PC-9 (cell line): ENCODE measurements around the gene TMEM176B. TPM values are rescaled to one million over a fixed set of nuclear protein-coding genes. Genes with fewer than 3 reads are reported as not detected.

ENCODE experiments used
- BruUV-seq: library from RNA; stranded (reverse); fragments of 400-500 nt; replicated peaks from 2 replicates; lab custom pipeline; 2021; lab: Mats Ljungman, UMichigan
- CTCF ChIA-PET: fragments of 300-600 bp; sonication (Branson Sonifier 250); formaldehyde crosslinking; loops from one replicate; lab custom pipeline; 2022; ENCODE audit warnings: antibody characterized with exemption; lab: Charles Lee
- POLR2A ChIA-PET: fragments of 300-600 bp; sonication (Branson Sonifier 250); formaldehyde crosslinking; loops from one replicate; lab custom pipeline; 2022; ENCODE audit warnings: antibody characterized with exemption; ENCODE audit not compliant: unreplicated experiment; lab: Charles Lee
- DNase-seq, 2 experiments: peaks; one replicate each; pipeline versions ENCODE4 v3.0.0 to v3.0.0-alpha.2; 2015 to 2022; ENCODE audit warnings: mixed read lengths in 1 of 2
- H2AFZ ChIP-seq: fragments of 200-600 bp; sonication (generic); 2 replicates; pipeline ENCODE4 v1.8.1; 2017; ENCODE audit warnings: antibody characterized with exemption
- H3F3A ChIP-seq: fragments of 200-600 bp; sonication (generic); 2 replicates; pipeline ENCODE4 v1.8.1; 2017; ENCODE audit warnings: antibody characterized with exemption, mild to moderate bottlenecking, low read depth; ENCODE audit not compliant: insufficient read depth
- H3K27ac ChIP-seq: fragments of 200-600 bp; sonication (generic); 2 replicates; pipeline ENCODE4 v1.6.1; 2016; ENCODE audit warnings: mixed run types
- H3K27me3 ChIP-seq: fragments of 200-600 bp; sonication (generic); 2 replicates; pipeline ENCODE4 v1.6.1; 2016; ENCODE audit warnings: low read depth, mixed run types; ENCODE audit not compliant: insufficient read depth
- H3K36me3 ChIP-seq: fragments of 200-600 bp; sonication (generic); 2 replicates; pipeline ENCODE4 v1.6.1; 2016; ENCODE audit warnings: low read depth, mixed run types
- H3K4me1 ChIP-seq: fragments of 200-600 bp; sonication (generic); replicated peaks from 2 replicates; pipeline ENCODE4 v1.6.1; 2016; ENCODE audit warnings: mixed run types; ENCODE audit not compliant: insufficient read depth
- H3K4me2 ChIP-seq: fragments of 200-600 bp; sonication (generic); 2 replicates; pipeline ENCODE4 v1.6.1; 2017; ENCODE audit warnings: mixed run types
- H3K4me3 ChIP-seq: fragments of 200-600 bp; sonication (generic); 2 replicates; pipeline ENCODE4 v1.6.1; 2016; ENCODE audit warnings: mixed run types
- H3K79me2 ChIP-seq: fragments of 200-600 bp; sonication (generic); 2 replicates; pipeline ENCODE4 v1.6.1; 2017; ENCODE audit warnings: low read depth, mixed run types
- H3K9me2 ChIP-seq: fragments of 200-600 bp; sonication (generic); 2 replicates; pipeline ENCODE4 v1.8.1; 2017; ENCODE audit warnings: mild to moderate bottlenecking; ENCODE audit not compliant: insufficient read depth
- H3K9me3 ChIP-seq: fragments of 200-600 bp; sonication (generic); 2 replicates; pipeline ENCODE4 v1.8.1; 2016; ENCODE audit warnings: low read depth; ENCODE audit not compliant: insufficient read depth
- H4K20me1 ChIP-seq: fragments of 200-600 bp; sonication (generic); 2 replicates; pipeline ENCODE4 v1.8.1; 2017; ENCODE audit not compliant: insufficient read depth
- CTCF ChIP-seq: fragments of 200-600 bp; sonication (generic); conservative IDR thresholded peaks from 2 replicates; pipeline ENCODE4 v1.6.1; 2017; ENCODE audit warnings: mixed run types, antibody characterized with exemption, mild to moderate bottlenecking, moderate library complexity
- EZH2 ChIP-seq: fragments of 200-600 bp; sonication (generic); IDR thresholded peaks from 2 replicates; pipeline ENCODE4 v1.8.0; 2017; ENCODE audit warnings: antibody characterized with exemption, low read depth
- intact Hi-C: fragments of 100-400 bp; cut with micrococcal nuclease; formaldehyde crosslinking; loops from one replicate; pipeline ENCODE4 v1.10.0; 2022; ENCODE audit not compliant: unreplicated experiment
- total RNA-seq: library from RNA; stranded (reverse); gene quantifications from 2 replicates; pipeline ENCODE4 v1.2.3, GENCODE V29; 2021

The TMEM176B gene
- total RNA-seq, 1 experiment from 2014 or later, result 1.9 TPM

DNA sequence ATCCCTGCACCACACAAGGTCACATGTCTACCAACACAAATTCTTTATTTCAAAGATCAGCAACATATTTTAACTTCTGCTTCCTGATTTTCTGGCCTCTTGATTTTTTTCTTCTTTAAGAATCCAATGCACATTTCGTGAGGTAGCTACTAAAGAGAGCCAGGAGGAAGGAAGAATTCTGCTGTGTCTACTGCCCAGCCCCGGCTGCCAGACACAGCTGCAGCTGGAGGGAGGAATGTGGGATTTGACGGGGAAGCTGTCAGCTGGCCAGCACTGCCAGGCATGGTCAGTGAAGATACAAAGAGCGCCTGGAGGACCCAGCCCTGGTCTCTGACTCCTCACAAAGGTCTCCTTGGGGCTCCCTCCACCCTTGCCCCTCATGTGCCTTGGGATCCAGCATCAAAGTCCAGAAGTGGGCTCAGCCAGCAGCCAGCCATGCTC is 45.3 kb upstream of the TMEM176B start:
- CTCF ChIA-PET, result no interaction called here

DNA sequence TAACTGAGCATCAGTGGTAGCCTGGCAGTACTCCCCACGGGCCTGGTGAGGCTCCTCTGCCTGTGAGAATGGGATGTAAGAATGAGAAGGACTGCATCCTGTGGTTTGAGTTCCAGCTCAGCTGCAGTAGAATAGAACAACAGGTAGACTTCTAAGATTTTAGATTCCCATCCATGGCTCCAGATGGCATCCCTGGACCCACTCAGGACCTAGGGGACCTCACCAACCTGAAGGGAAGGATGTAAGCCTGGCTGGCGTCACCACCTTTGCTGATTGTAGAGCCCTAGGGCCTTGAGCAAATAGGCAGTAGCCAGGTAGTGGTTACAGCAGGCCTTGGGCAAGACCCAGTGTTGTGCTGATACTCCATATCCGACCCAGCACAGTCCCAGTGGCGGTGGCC is 42.6 kb upstream of the TMEM176B start:
- TF ChIP-seq EZH2, result no peak
- no peak for TF ChIP-seq CTCF
- Histone ChIP-seq H4K20me1 (no peaks in the 10 kb centered on the region), H3K4me3 (no peak overlapping the region), H3K9me2 (no peaks in the 10 kb centered on the region), H3K27ac (no peak overlapping the region), H2AFZ (no peak overlapping the region), H3K36me3 (no peaks in the 10 kb centered on the region), H3K27me3 (peaks cover 95% of the 10 kb centered on the region), H3F3A (no peaks in the 10 kb centered on the region), H3K4me1 (no peaks in the 10 kb centered on the region), H3K4me2 (no peak overlapping the region), H3K9me3 (no peaks in the 10 kb centered on the region), H3K79me2 (no peaks in the 10 kb centered on the region)
- ChIA-PET POLR2A (no interaction called here), CTCF (no interaction called here)
- DNase-seq, result no peak
- no TSS peak for BruUV-seq
- intact Hi-C loops, result no loop called here

More for the DNA sequence above, 45.3 kb upstream of the TMEM176B start:
- Histone ChIP-seq H3K27ac (no peak overlapping the region), H3F3A (no peaks in the 10 kb centered on the region), H3K4me2 (no peak overlapping the region), H3K79me2 (no peaks in the 10 kb centered on the region), H3K9me3 (no peaks in the 10 kb centered on the region), H3K4me1 (no peaks in the 10 kb centered on the region), H3K27me3 (peaks cover 96% of the 10 kb centered on the region), H3K9me2 (no peaks in the 10 kb centered on the region), H3K36me3 (no peaks in the 10 kb centered on the region), H3K4me3 (no peak overlapping the region), H4K20me1 (no peaks in the 10 kb centered on the region), H2AFZ (no peak overlapping the region)
- TF ChIP-seq CTCF (no peak), EZH2 (no peak)
- BruUV-seq, result no TSS peak
- no peak for DNase-seq
- POLR2A ChIA-PET, result no interaction called here
- intact Hi-C loops, result no loop called here

GRCh38 chr7:150842018-150842417 is 41.9 kb upstream of the TMEM176B start:
- DNase-seq, result no peak
- Histone ChIP-seq H3K4me2 (no peak overlapping the region), H3K9me3 (no peaks in the 10 kb centered on the region), H4K20me1 (no peaks in the 10 kb centered on the region), H3K4me3 (no peak overlapping the region), H3K36me3 (no peaks in the 10 kb centered on the region), H3F3A (no peaks in the 10 kb centered on the region), H2AFZ (no peak overlapping the region), H3K27me3 (peaks cover 91% of the 10 kb centered on the region), H3K79me2 (no peaks in the 10 kb centered on the region), H3K27ac (no peak overlapping the region), H3K9me2 (no peaks in the 10 kb centered on the region), H3K4me1 (no peaks in the 10 kb centered on the region)
- BruUV-seq, result no TSS peak
- intact Hi-C loops, result no loop called here
- TF ChIP-seq EZH2, result no peak
- no peak for TF ChIP-seq CTCF
- POLR2A ChIA-PET, result no interaction called here
- CTCF ChIA-PET, result no interaction called here
